K562 (cell line): ENCODE measurements around the gene PTPN5. TPM values are rescaled to one million over a fixed set of nuclear protein-coding genes. Genes with fewer than 3 reads are reported as not detected.

Experiments
- ATF7 ChIP-seq: fragments of 450-650 bp; IDR thresholded peaks from 2 replicates; pipeline ENCODE4 v1.7.1; 2014; ENCODE audit warnings: mild to moderate bottlenecking, moderate library complexity
- BRF1 ChIP-seq: IDR thresholded peaks from 3 replicates; pipeline ENCODE4 v1.6.1; 2011; ENCODE audit warnings: borderline replicate concordance, mild to moderate bottlenecking; ENCODE audit not compliant: insufficient read length; ENCODE audit errors: extremely low read depth
- CBX5 ChIP-seq: IDR thresholded peaks from 2 replicates; pipeline ENCODE4 v1.6.1; 2014; ENCODE audit warnings: low read depth, borderline replicate concordance
- CBX8 ChIP-seq: fragments of 200-600 bp; sonication (generic); IDR thresholded peaks from 2 replicates; pipeline ENCODE4 v1.6.1; 2012; ENCODE audit warnings: borderline replicate concordance, mixed run types, low read depth, mild to moderate bottlenecking, moderate library complexity, mixed read lengths, low read length, control low read depth, inconsistent platforms; ENCODE audit not compliant: poor library complexity, severe bottlenecking; ENCODE audit errors: extremely low read depth
- CREM ChIP-seq: IDR thresholded peaks from 2 replicates; pipeline ENCODE4 v1.6.1; 2014; ENCODE audit warnings: antibody characterized with exemption, low read depth
- EHMT2 ChIP-seq: fragments of 450-650 bp; IDR thresholded peaks from 2 replicates; pipeline ENCODE4 v1.6.1; 2018; ENCODE audit warnings: antibody characterized with exemption
- FOXJ3 ChIP-seq: sonication (generic); formaldehyde crosslinking; IDR thresholded peaks from 2 replicates; pipeline ENCODE4 v1.4.0; 2020; ENCODE audit warnings: mild to moderate bottlenecking, missing genetic modification reagents
- KDM2B ChIP-seq: fragments of 250-450 bp; sonication (Bioruptor Pico); IDR thresholded peaks from 2 replicates; pipeline ENCODE4 v1.8.0; 2021; ENCODE audit warnings: mild to moderate bottlenecking, moderate library complexity
- LARP7 ChIP-seq: fragments of 450-650 bp; IDR thresholded peaks from 2 replicates; pipeline ENCODE4 v1.6.1; 2016
- MYC ChIP-seq, 2 experiments: fragments of 250-450 bp in 1 of 2; sonication (Bioruptor Pico) in 1 of 2; IDR thresholded peaks; 2 replicates each; pipeline versions ENCODE4 v1.5.1 to v1.6.1; 2012 to 2021; ENCODE audit warnings: low read depth in 2 of 2, borderline replicate concordance in 1 of 2, improper control_type of control experiment in 1 of 2, low read length in 1 of 2, mild to moderate bottlenecking in 1 of 2, moderate library complexity in 1 of 2
- NFATC3 ChIP-seq: fragments of 450-650 bp; IDR thresholded peaks from 2 replicates; pipeline ENCODE4 v1.6.1; 2017; ENCODE audit warnings: mild to moderate bottlenecking
- PURB ChIP-seq: sonication (generic); formaldehyde crosslinking; IDR thresholded peaks from 2 replicates; pipeline ENCODE4 v1.9.0; 2021; ENCODE audit warnings: low read depth, mild to moderate bottlenecking, missing genetic modification reagents
- RAD21 ChIP-seq, 2 experiments: fragments of 250-450 bp in 1 of 2; fragments of 450-650 bp in 1 of 2; sonication (Bioruptor Pico) in 1 of 2; formaldehyde crosslinking in 1 of 2; IDR thresholded peaks in 1 of 2; conservative IDR thresholded peaks in 1 of 2; 2 replicates each; pipeline versions ENCODE4 v1.4.0 to v1.8.0; 2020 to 2022; ENCODE audit warnings: mild to moderate bottlenecking in 2 of 2, moderate library complexity in 1 of 2
- SMAD2 ChIP-seq: fragments of 150-350 bp; IDR thresholded peaks from 2 replicates; pipeline ENCODE4 v1.6.1; 2014; ENCODE audit warnings: low read depth, mild to moderate bottlenecking, low read length
- SMARCB1 ChIP-seq: IDR thresholded peaks from 2 replicates; pipeline ENCODE4 v1.6.1; 2011; ENCODE audit warnings: improper control_type of control experiment, low read depth; ENCODE audit not compliant: insufficient read length
- SNRNP70 ChIP-seq: fragments of 200-400 bp; formaldehyde crosslinking; optimal IDR thresholded peaks from 2 replicates; pipeline ENCODE3; 2017; ENCODE audit warnings: low read depth, low read length
- SREBF1 ChIP-seq: fragments of 150-350 bp; IDR thresholded peaks from 2 replicates; pipeline ENCODE4 v1.6.1; 2014; ENCODE audit warnings: antibody characterized with exemption, low read depth, low read length, borderline replicate concordance
- ZBTB7A ChIP-seq: IDR thresholded peaks from 2 replicates; pipeline ENCODE4 v1.6.1; 2011; ENCODE audit warnings: low read depth, mild to moderate bottlenecking, low read length, moderate library complexity, borderline replicate concordance; ENCODE audit not compliant: control insufficient read depth
- ZNF124 ChIP-seq: sonication (generic); formaldehyde crosslinking; IDR thresholded peaks from 2 replicates; pipeline ENCODE4 v1.8.1; 2022; ENCODE audit warnings: missing genetic modification reagents
- ZNF253 ChIP-seq: fragments of 250-450 bp; sonication (Bioruptor Pico); conservative IDR thresholded peaks from 2 replicates; pipeline ENCODE4 v1.6.1; 2021; ENCODE audit warnings: mild to moderate bottlenecking
- ZNF3 ChIP-seq: fragments of 250-450 bp; sonication (Bioruptor Pico); IDR thresholded peaks from 2 replicates; pipeline ENCODE4 v1.5.0; 2021; ENCODE audit warnings: mild to moderate bottlenecking, moderate library complexity
- ZNF316 ChIP-seq: fragments of 450-650 bp; IDR thresholded peaks from 2 replicates; pipeline ENCODE4 v1.6.1; 2016
- ZNF41 ChIP-seq: fragments of 250-450 bp; sonication (Bioruptor Pico); conservative IDR thresholded peaks from 2 replicates; pipeline ENCODE4 v1.4.0; 2020; ENCODE audit warnings: mild to moderate bottlenecking
- ZNF79 ChIP-seq: fragments of 250-450 bp; sonication (Bioruptor Pico); IDR thresholded peaks from 2 replicates; pipeline ENCODE4 v1.4.0; 2020; ENCODE audit warnings: low read depth, mild to moderate bottlenecking, moderate library complexity
- polyA plus RNA-seq, 8 experiments: library from polyadenylated mRNA; depleted of rRNA in 4 of 8; stranded (reverse) in 5 of 8; unstranded in 3 of 8; fragments of >200 nt; fragmentation: Nextera tagmentation in 2 of 8; fragmentation: Illumina TruSeq in 1 of 8; extraction: Ambion mirVana in 2 of 8; extraction: Trizol in 1 of 8; gene quantifications; 2 replicates each; pipeline versions ENCODE4 v1.2.1 to v1.2.3, GENCODE V29; 2011 to 2014; ENCODE audit warnings: inconsistent platforms in 1 of 8, missing spikeins in 1 of 8
- total RNA-seq, 7 experiments: library from RNA; depleted of rRNA in 6 of 7; stranded (reverse); fragments of >200 nt in 6 of 7; fragmentation: Illumina TruSeq in 2 of 7; extraction: Trizol in 2 of 7; gene quantifications; 2 replicates each; pipeline versions ENCODE4 v1.2.1 to v1.2.3, GENCODE V29; 2011 to 2021; ENCODE audit warnings: low replicate concordance in 1 of 7
- TF ChIP-seq, protein P1 (sequence below): fragments of 250-450 bp; sonication (Bioruptor Pico); IDR thresholded peaks from 2 replicates; pipeline ENCODE4 v1.8.0; 2022; ENCODE audit warnings: inconsistent platforms, mild to moderate bottlenecking, moderate library complexity, borderline replicate concordance

Gene PTPN5
- total and polyA plus RNA-seq, 9 of the 15 experiments (the other 6 are each of a cell fraction or from before 2014, with no cell fraction given): not detected

DNA sequence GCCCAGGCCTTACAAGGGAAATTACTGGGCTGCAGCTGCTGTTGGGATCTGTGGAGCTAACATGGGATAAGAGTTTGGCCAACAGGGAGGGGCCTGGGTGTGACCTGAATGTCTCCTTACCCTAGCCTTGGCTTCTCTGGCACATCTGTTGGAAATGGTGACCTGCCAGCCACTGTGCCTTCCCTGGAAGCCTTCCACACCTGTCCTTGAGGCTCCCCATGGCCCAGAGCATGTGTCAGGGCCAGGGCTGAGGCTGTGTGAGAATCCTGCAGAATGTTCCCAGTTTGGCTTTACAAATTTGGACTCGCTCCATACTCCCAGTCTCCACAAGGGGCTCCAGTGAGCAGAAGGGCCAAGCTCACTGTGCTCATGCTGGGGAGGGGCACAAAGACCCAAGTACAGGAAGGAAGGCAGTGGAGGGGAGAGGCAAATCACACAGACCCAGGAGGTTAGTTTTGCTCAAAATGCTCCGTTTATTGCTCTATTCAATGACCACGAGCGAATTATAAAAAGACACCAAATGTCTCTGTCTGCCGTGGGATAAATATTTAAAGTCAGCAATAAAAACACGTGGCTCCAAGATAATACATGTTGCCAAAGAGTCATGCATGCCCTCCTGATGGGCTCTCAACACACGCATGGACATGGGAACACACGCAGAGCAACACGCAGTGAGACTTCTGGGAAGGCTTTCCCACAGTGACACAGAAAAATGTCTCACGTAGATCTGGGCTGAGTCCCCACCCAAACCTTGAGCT is 63.9 kb downstream of the PTPN5 start (continued):
- TF ChIP-seq LARP7 (no peak), NFATC3 (no peak), FOXJ3 (CRISPR knock-in tag) (no peak), PURB (CRISPR knock-in tag) (no peak), ZNF3 (CRISPR knock-in tag) (no peak), SMARCB1 (no peak), CREM (0 out of 2 replicates have a peak, but pooled peaks have one; percentile 17), SREBF1 (no peak), ZNF79 (CRISPR knock-in tag) (no peak), CBX5 (no peak), CBX8 (no peak), KDM2B (CRISPR knock-in tag) (no peak), EHMT2 (no peak), BRF1 (no peak), RAD21 (CRISPR knock-in tag; conservative IDR thresholded peaks at IDR 0.05 in 1 of 2, IDR thresholded peaks at IDR 0.05 in 1 of 2) (peak in 1 of 2 experiments; percentile 22; a peak in 2 of 4 replicates), ZNF253 (CRISPR knock-in tag) (no peak), SNRNP70 (no peak), SMAD2 (no peak), ZNF316 (peak; percentile 70), ZNF41 (CRISPR knock-in tag) (no peak), ATF7 (no peak), MYC (IDR thresholded peaks at IDR 0.05; ENCODE audit: low read depth, low read length) (0 out of 2 replicates have a peak, but pooled peaks have one; percentile 32), MYC (CRISPR knock-in tag; IDR thresholded peaks at IDR 0.05; ENCODE audit: borderline replicate concordance, low read depth) (no peak), ZBTB7A (peak; percentile 72; the same call in 1 of the 2 replicates), ZNF124 (no peak)
- TF ChIP-seq, protein P1, sequence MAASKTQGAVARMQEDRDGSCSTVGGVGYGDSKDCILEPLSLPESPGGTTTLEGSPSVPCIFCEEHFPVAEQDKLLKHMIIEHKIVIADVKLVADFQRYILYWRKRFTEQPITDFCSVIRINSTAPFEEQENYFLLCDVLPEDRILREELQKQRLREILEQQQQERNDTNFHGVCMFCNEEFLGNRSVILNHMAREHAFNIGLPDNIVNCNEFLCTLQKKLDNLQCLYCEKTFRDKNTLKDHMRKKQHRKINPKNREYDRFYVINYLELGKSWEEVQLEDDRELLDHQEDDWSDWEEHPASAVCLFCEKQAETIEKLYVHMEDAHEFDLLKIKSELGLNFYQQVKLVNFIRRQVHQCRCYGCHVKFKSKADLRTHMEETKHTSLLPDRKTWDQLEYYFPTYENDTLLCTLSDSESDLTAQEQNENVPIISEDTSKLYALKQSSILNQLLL (CRISPR knock-in tag): no peak
